H9 (cell line): ENCODE results near the gene AKNA. TPM values are rescaled to one million over a fixed set of nuclear protein-coding genes. Genes with fewer than 3 reads are reported as not detected.

Experiments
- DNase-seq: peaks from one replicate; pipeline ENCODE4 v3.0.0-alpha.2; 2017
- H2AFZ ChIP-seq: one replicate; pipeline ENCODE4 v1.6.1; 2013; ENCODE audit warnings: mild to moderate bottlenecking, low read length, control low read depth, moderate library complexity
- H2AK5ac ChIP-seq: 2 replicates; pipeline ENCODE4 v1.6.1; 2013; ENCODE audit warnings: low read length, control low read depth, mixed read lengths; ENCODE audit not compliant: insufficient read length
- H2BK120ac ChIP-seq: one replicate; pipeline ENCODE4 v1.6.1; 2013; ENCODE audit warnings: low read depth, mild to moderate bottlenecking, low read length, control low read depth, inconsistent platforms; ENCODE audit not compliant: poor library complexity, severe bottlenecking
- H2BK12ac ChIP-seq: 2 replicates; pipeline ENCODE4 v1.6.1; 2013; ENCODE audit warnings: low read length, control low read depth, mixed read lengths, low read depth; ENCODE audit not compliant: insufficient read length
- H2BK15ac ChIP-seq: 2 replicates; pipeline ENCODE4 v1.6.1; 2013; ENCODE audit warnings: low read depth, low read length, control low read depth
- H2BK20ac ChIP-seq: one replicate; pipeline ENCODE4 v1.6.1; 2013; ENCODE audit warnings: low read depth, mild to moderate bottlenecking, low read length, control low read depth, inconsistent platforms; ENCODE audit not compliant: poor library complexity, severe bottlenecking
- H2BK5ac ChIP-seq: 2 replicates; pipeline ENCODE4 v1.6.1; 2013; ENCODE audit warnings: low read length, control low read depth, mixed read lengths; ENCODE audit not compliant: insufficient read length
- H3K14ac ChIP-seq: 2 replicates; pipeline ENCODE4 v1.6.1; 2013; ENCODE audit warnings: low read length, control low read depth; ENCODE audit not compliant: insufficient read depth
- H3K18ac ChIP-seq: 2 replicates; pipeline ENCODE4 v1.6.1; 2013; ENCODE audit warnings: low read depth, mild to moderate bottlenecking, mixed read lengths, low read length, control low read depth; ENCODE audit not compliant: insufficient read length
- H3K23ac ChIP-seq: 2 replicates; pipeline ENCODE4 v1.6.1; 2013; ENCODE audit warnings: low read length, control low read depth, mixed read lengths, low read depth; ENCODE audit not compliant: insufficient read length
- H3K23me2 ChIP-seq: 2 replicates; pipeline ENCODE4 v1.6.1; 2013; ENCODE audit warnings: low read depth, mild to moderate bottlenecking, mixed read lengths, low read length, control low read depth; ENCODE audit not compliant: insufficient read length, poor library complexity, severe bottlenecking
- H3K27ac ChIP-seq: 2 replicates; pipeline ENCODE4 v1.5.1; 2013; ENCODE audit warnings: low read length, control low read depth, mixed read lengths, low read depth; ENCODE audit not compliant: insufficient read length
- H3K27me3 ChIP-seq: 2 replicates; pipeline ENCODE4 v1.6.1; 2013; ENCODE audit warnings: low read length, control low read depth, inconsistent platforms; ENCODE audit not compliant: insufficient read depth
- H3K4ac ChIP-seq: 2 replicates; pipeline ENCODE4 v1.6.1; 2013; ENCODE audit warnings: low read depth, mild to moderate bottlenecking, control low read depth, inconsistent platforms, low read length, moderate library complexity
- H3K4me1 ChIP-seq: 2 replicates; pipeline ENCODE4 v1.6.1; 2013; ENCODE audit warnings: low read length, control low read depth, inconsistent platforms; ENCODE audit not compliant: insufficient read depth
- H3K4me2 ChIP-seq: 2 replicates; pipeline ENCODE4 v1.6.1; 2013; ENCODE audit warnings: low read length, control low read depth, mixed read lengths; ENCODE audit not compliant: insufficient read length, insufficient read depth
- H3K56ac ChIP-seq: 2 replicates; pipeline ENCODE4 v1.6.1; 2013; ENCODE audit warnings: low read depth, mild to moderate bottlenecking, mixed read lengths, low read length, control low read depth; ENCODE audit not compliant: insufficient read length
- H3K79me1 ChIP-seq: 2 replicates; pipeline ENCODE4 v1.6.1; 2013; ENCODE audit warnings: low read depth, mild to moderate bottlenecking, moderate library complexity, low read length, control low read depth, inconsistent platforms; ENCODE audit not compliant: insufficient read depth, poor library complexity, severe bottlenecking
- H3K79me2 ChIP-seq: 2 replicates; pipeline ENCODE4 v1.6.1; 2013; ENCODE audit warnings: low read length, control low read depth, inconsistent platforms; ENCODE audit not compliant: insufficient read depth
- H3K9ac ChIP-seq: 2 replicates; pipeline ENCODE4 v1.6.1; 2013; ENCODE audit warnings: low read length, control low read depth, mixed read lengths; ENCODE audit not compliant: insufficient read length; ENCODE audit errors: extremely low read depth
- H3K9me3 ChIP-seq: one replicate; pipeline ENCODE4 v1.6.1; 2013; ENCODE audit warnings: low read depth, low read length, inconsistent platforms; ENCODE audit not compliant: control insufficient read depth
- H3T11ph ChIP-seq: one replicate; pipeline ENCODE4 v1.6.1; 2013; ENCODE audit warnings: mild to moderate bottlenecking, low read length, control low read depth, inconsistent platforms
- H4K20me1 ChIP-seq: one replicate; pipeline ENCODE4 v1.6.1; 2013; ENCODE audit not compliant: control insufficient read depth, insufficient read length, insufficient read depth
- H4K5ac ChIP-seq: 2 replicates; pipeline ENCODE4 v1.6.1; 2013; ENCODE audit warnings: low read depth, mild to moderate bottlenecking, mixed read lengths, low read length, control low read depth; ENCODE audit not compliant: insufficient read length
- H4K8ac ChIP-seq: replicated peaks from 2 replicates; pipeline ENCODE4 v1.6.1; 2013; ENCODE audit warnings: low read length, control low read depth, mixed read lengths, low read depth; ENCODE audit not compliant: insufficient read length
- H4K91ac ChIP-seq: 2 replicates; pipeline ENCODE4 v1.6.1; 2013; ENCODE audit warnings: low read depth, mild to moderate bottlenecking, moderate library complexity, mixed read lengths, low read length, control low read depth; ENCODE audit not compliant: insufficient read length
- H3K27ac Mint-ChIP-seq, 3 experiments: 2 replicates in 2 of 3; 3 replicates in 1 of 3; pipeline ENCODE4 v1.8.0; 2020 to 2021; ENCODE audit warnings: mixed read lengths in 3 of 3, mild to moderate bottlenecking in 1 of 3, moderate library complexity in 1 of 3
- H3K27me3 Mint-ChIP-seq: 2 replicates; pipeline ENCODE4 v1.8.0; 2021; ENCODE audit warnings: low read depth, mild to moderate bottlenecking, moderate library complexity, mixed read lengths
- H3K36me3 Mint-ChIP-seq, 3 experiments: 2 replicates in 2 of 3; 3 replicates in 1 of 3; pipeline ENCODE4 v1.8.0; 2020 to 2021; ENCODE audit warnings: low read depth in 3 of 3, mixed read lengths in 3 of 3; ENCODE audit not compliant: insufficient read depth in 1 of 3
- H3K4me1 Mint-ChIP-seq, 2 experiments: 2 replicates each; pipeline ENCODE4 v1.8.0; 2020; ENCODE audit warnings: mixed read lengths in 2 of 2
- H3K4me3 Mint-ChIP-seq, 2 experiments: 2 replicates in 1 of 2; 3 replicates in 1 of 2; pipeline ENCODE4 v1.8.0; 2020 to 2021; ENCODE audit warnings: mild to moderate bottlenecking in 2 of 2, mixed read lengths in 2 of 2, moderate library complexity in 1 of 2
- H3K9me3 Mint-ChIP-seq, 2 experiments: 2 replicates in 1 of 2; 3 replicates in 1 of 2; pipeline ENCODE4 v1.8.0; 2020; ENCODE audit warnings: mild to moderate bottlenecking in 2 of 2, mixed read lengths in 2 of 2, moderate library complexity in 1 of 2
- WGBS: extraction: QIAGEN DNeasy Blood & Tissue Kit; methylation state at CpG from one replicate; pipeline ENCODE4 v1.1.7; 2013; ENCODE audit warnings: missing lambda C conversion rate, low lambda C conversion rate, mixed read lengths; ENCODE audit not compliant: insufficient read length; ENCODE audit errors: extremely low coverage; 5-methylcytosine and 5-hydroxymethylcytosine counted together
- total RNA-seq: library from RNA; stranded (reverse); gene quantifications from 2 replicates; pipeline ENCODE4 v1.2.1, GENCODE V29; 2021
- TF ChIP-seq, protein P1 (sequence below): fragments of 200-600 bp; sonication (generic); conservative IDR thresholded peaks from 3 replicates; pipeline ENCODE4 v1.8.0; 2021; ENCODE audit warnings: antibody characterized with exemption, mild to moderate bottlenecking

AKNA gene
- total RNA-seq, 1 experiment from 2014 or later, result 19.7 TPM

GRCh38 chr9:114311571-114312512 is 75.9 kb downstream of the AKNA start:
- H3K9me3 Mint-ChIP-seq, result no peaks in the 10 kb centered on the region
- TF ChIP-seq, protein P1, sequence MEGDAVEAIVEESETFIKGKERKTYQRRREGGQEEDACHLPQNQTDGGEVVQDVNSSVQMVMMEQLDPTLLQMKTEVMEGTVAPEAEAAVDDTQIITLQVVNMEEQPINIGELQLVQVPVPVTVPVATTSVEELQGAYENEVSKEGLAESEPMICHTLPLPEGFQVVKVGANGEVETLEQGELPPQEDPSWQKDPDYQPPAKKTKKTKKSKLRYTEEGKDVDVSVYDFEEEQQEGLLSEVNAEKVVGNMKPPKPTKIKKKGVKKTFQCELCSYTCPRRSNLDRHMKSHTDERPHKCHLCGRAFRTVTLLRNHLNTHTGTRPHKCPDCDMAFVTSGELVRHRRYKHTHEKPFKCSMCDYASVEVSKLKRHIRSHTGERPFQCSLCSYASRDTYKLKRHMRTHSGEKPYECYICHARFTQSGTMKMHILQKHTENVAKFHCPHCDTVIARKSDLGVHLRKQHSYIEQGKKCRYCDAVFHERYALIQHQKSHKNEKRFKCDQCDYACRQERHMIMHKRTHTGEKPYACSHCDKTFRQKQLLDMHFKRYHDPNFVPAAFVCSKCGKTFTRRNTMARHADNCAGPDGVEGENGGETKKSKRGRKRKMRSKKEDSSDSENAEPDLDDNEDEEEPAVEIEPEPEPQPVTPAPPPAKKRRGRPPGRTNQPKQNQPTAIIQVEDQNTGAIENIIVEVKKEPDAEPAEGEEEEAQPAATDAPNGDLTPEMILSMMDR, result no peak
- no peak overlapping the region for H3K23ac ChIP-seq
- no peak for DNase-seq
- no peak overlapping the region for H2BK120ac ChIP-seq
- no peak overlapping the region for H4K5ac ChIP-seq
- H3K27ac ChIP-seq, result no peak overlapping the region
- H3K36me3 Mint-ChIP-seq, result peaks cover 0 to 7% (median 0%) of the 10 kb centered on the region in 3 experiments; a peak in 3 of 7 replicates
- H3K56ac ChIP-seq, result no peak overlapping the region
- H3K18ac ChIP-seq, result no peak overlapping the region
- no peaks in the 10 kb centered on the region for H3K9me3 ChIP-seq
- H3K27ac Mint-ChIP-seq, result no peak overlapping the region
- no peaks in the 10 kb centered on the region for H4K20me1 ChIP-seq
- H2BK20ac ChIP-seq, result no peak overlapping the region
- H3K79me1 ChIP-seq, result no peaks in the 10 kb centered on the region
- H2AK5ac ChIP-seq, result no peak overlapping the region
- H4K8ac ChIP-seq, result no peak overlapping the region
- no peak overlapping the region for H4K91ac ChIP-seq
- no peaks in the 10 kb centered on the region; the same call in 1 of the 2 replicates for H3K27me3 Mint-ChIP-seq
- no peak overlapping the region for H2BK15ac ChIP-seq
- H2AFZ ChIP-seq, result no peak overlapping the region
- no peak overlapping the region for H3K9ac ChIP-seq
- no peak overlapping the region for H3K4me3 Mint-ChIP-seq
- H3T11ph ChIP-seq, result no peak overlapping the region
- no peaks in the 10 kb centered on the region for H3K4me1 ChIP-seq
- H3K4ac ChIP-seq, result no peak overlapping the region
- no peaks in the 10 kb centered on the region for H3K27me3 ChIP-seq
- H3K23me2 ChIP-seq, result no peaks in the 10 kb centered on the region
- H3K79me2 ChIP-seq, result no peaks in the 10 kb centered on the region
- WGBS, result no CpG with 5 or more reads among the region's 28 CpGs
- no peak overlapping the region for H2BK12ac ChIP-seq
- no peak overlapping the region for H2BK5ac ChIP-seq
- H3K4me1 Mint-ChIP-seq, result peaks cover 0 to 3% of the 10 kb centered on the region in 2 experiments; a peak in 3 of 4 replicates
- no peak overlapping the region for H3K4me2 ChIP-seq
- H3K14ac ChIP-seq, result no peak overlapping the region
